GM12874 (cell line): ENCODE results near the gene GBP7.

ENCODE experiments used
- CTCF ChIP-seq: IDR thresholded peaks from 2 replicates; pipeline ENCODE4 v1.5.1; 2011; ENCODE audit warnings: low read depth, mild to moderate bottlenecking, control low read depth, low read length, moderate library complexity; ENCODE audit not compliant: insufficient read depth

The GBP7 gene

GRCh38 chr1:89175601-89176256 is at the start of gene GBP7:
GBP7 (minus strand) TSS chr1:89176003; CDS start chr1:89171935, 4,068 bp downstream.
- TF ChIP-seq CTCF, result no peak

GRCh38 chr1:89221341-89221740 is 45.5 kb upstream of the GBP7 start:
- TF ChIP-seq CTCF, result no peak

- TF ChIP-seq CTCF, result no peak
These were observed 37.5 kb upstream of the GBP7 start for GRCh38 chr1:89213347-89213746.

GRCh38 chr1:89211035-89211634 is 35.3 kb upstream of the GBP7 start:
- no peak for TF ChIP-seq CTCF

- no peak for TF ChIP-seq CTCF
These were observed 30.6 kb upstream of the GBP7 start for GRCh38 chr1:89206373-89206772.

- no peak for TF ChIP-seq CTCF
These were observed 27.4 kb upstream of the GBP7 start for GRCh38 chr1:89203166-89203565.

- no peak for TF ChIP-seq CTCF
These were observed 25.4 kb upstream of the GBP7 start for GRCh38 chr1:89201106-89201794.
